K562 (cell line): ENCODE results near the gene CRAT. TPM values are rescaled to one million over a fixed set of nuclear protein-coding genes. Genes with fewer than 3 reads are reported as not detected.

Experiments
- ARID3B ChIP-seq: fragments of 250-450 bp; sonication (Bioruptor Pico); IDR thresholded peaks from 2 replicates; pipeline ENCODE4 v1.4.0; 2020; ENCODE audit warnings: borderline replicate concordance
- E2F6 ChIP-seq, 2 experiments: IDR thresholded peaks; 2 replicates each; pipeline ENCODE4 v1.6.1; 2011; ENCODE audit warnings: borderline replicate concordance in 1 of 2, control low read depth in 1 of 2, low read depth in 1 of 2, low read length in 1 of 2, mild to moderate bottlenecking in 1 of 2, mixed read lengths in 1 of 2, moderate library complexity in 1 of 2; ENCODE audit not compliant: insufficient read depth in 1 of 2, insufficient read length in 1 of 2, poor library complexity in 1 of 2, severe bottlenecking in 1 of 2; ENCODE audit errors: extremely low read depth in 1 of 2
- FOS ChIP-seq: IDR thresholded peaks from 3 replicates; pipeline ENCODE4 v1.6.1; 2011; ENCODE audit not compliant: insufficient read length; ENCODE audit errors: extremely low read depth
- KDM2B ChIP-seq: fragments of 250-450 bp; sonication (Bioruptor Pico); IDR thresholded peaks from 2 replicates; pipeline ENCODE4 v1.8.0; 2021; ENCODE audit warnings: mild to moderate bottlenecking, moderate library complexity
- LCOR ChIP-seq: sonication (generic); formaldehyde crosslinking; IDR thresholded peaks from 2 replicates; pipeline ENCODE4 v1.8.0; 2022; ENCODE audit warnings: mild to moderate bottlenecking, missing genetic modification reagents
- MEF2A ChIP-seq: IDR thresholded peaks from 2 replicates; pipeline ENCODE4 v1.6.1; 2011; ENCODE audit warnings: low read depth, mild to moderate bottlenecking, low read length, moderate library complexity; ENCODE audit not compliant: control insufficient read depth
- MEF2D ChIP-seq: conservative IDR thresholded peaks from 2 replicates; pipeline ENCODE4 v1.6.1; 2016; ENCODE audit warnings: low read depth, missing genetic modification characterization, missing compliant biosample characterization
- NFIC ChIP-seq: fragments of 450-650 bp; IDR thresholded peaks from 2 replicates; pipeline ENCODE4 v1.6.1; 2017; ENCODE audit warnings: mild to moderate bottlenecking, inconsistent platforms
- PBX2 ChIP-seq, 2 experiments: IDR thresholded peaks in 1 of 2; conservative IDR thresholded peaks in 1 of 2; 2 replicates each; pipeline ENCODE4 v1.6.1; 2016; ENCODE audit warnings: low read depth in 2 of 2, mild to moderate bottlenecking in 1 of 2, missing compliant biosample characterization in 1 of 2, missing genetic modification characterization in 1 of 2, moderate library complexity in 1 of 2
- PHTF2 ChIP-seq: fragments of 250-450 bp; sonication (Bioruptor Pico); IDR thresholded peaks from 2 replicates; pipeline ENCODE4 v1.5.0; 2021; ENCODE audit warnings: mild to moderate bottlenecking
- PML ChIP-seq: IDR thresholded peaks from 2 replicates; pipeline ENCODE4 v1.6.1; 2012; ENCODE audit warnings: low read length, inconsistent platforms
- POU5F1 ChIP-seq: fragments of 150-350 bp; IDR thresholded peaks from 2 replicates; pipeline ENCODE4 v1.6.1; 2014; ENCODE audit warnings: borderline replicate concordance, low read length, low read depth, mild to moderate bottlenecking; ENCODE audit not compliant: partially characterized antibody
- SNRNP70 ChIP-seq: fragments of 200-400 bp; formaldehyde crosslinking; optimal IDR thresholded peaks from 2 replicates; pipeline ENCODE3; 2017; ENCODE audit warnings: low read depth, low read length
- TFE3 ChIP-seq: fragments of 450-650 bp; formaldehyde crosslinking; IDR thresholded peaks from 2 replicates; pipeline ENCODE4 v1.4.0; 2020; ENCODE audit warnings: mild to moderate bottlenecking, mixed read lengths
- TOE1 ChIP-seq, 2 experiments: fragments of 450-650 bp in 1 of 2; sonication (generic) in 1 of 2; formaldehyde crosslinking in 1 of 2; IDR thresholded peaks; 2 replicates each; pipeline versions ENCODE4 v1.7.1 to v1.8.0; 2016 to 2022; ENCODE audit warnings: borderline replicate concordance in 2 of 2, mild to moderate bottlenecking in 2 of 2, antibody characterized with exemption in 1 of 2, inconsistent platforms in 1 of 2, low read depth in 1 of 2, missing genetic modification reagents in 1 of 2, moderate library complexity in 1 of 2
- ZNF282 ChIP-seq: sonication (generic); formaldehyde crosslinking; IDR thresholded peaks from 2 replicates; pipeline ENCODE4 v1.8.1; 2023; ENCODE audit warnings: missing genetic modification reagents
- ZNF436 ChIP-seq: fragments of 250-450, 450-650 bp; sonication (Bioruptor Pico); formaldehyde crosslinking; IDR thresholded peaks from 2 replicates; pipeline ENCODE4 v1.7.0; 2020; ENCODE audit warnings: mild to moderate bottlenecking
- ZNF507 ChIP-seq: conservative IDR thresholded peaks from 2 replicates; pipeline ENCODE4 v1.6.1; 2017; ENCODE audit warnings: missing genetic modification characterization, missing compliant biosample characterization
- ZNF696 ChIP-seq: fragments of 250-450 bp; sonication (Bioruptor Pico); conservative IDR thresholded peaks from 2 replicates; pipeline ENCODE4 v1.4.0; 2020; ENCODE audit warnings: mild to moderate bottlenecking, moderate library complexity
- ZNF79 ChIP-seq: fragments of 250-450 bp; sonication (Bioruptor Pico); IDR thresholded peaks from 2 replicates; pipeline ENCODE4 v1.4.0; 2020; ENCODE audit warnings: low read depth, mild to moderate bottlenecking, moderate library complexity
- polyA plus RNA-seq, 8 experiments: library from polyadenylated mRNA; depleted of rRNA in 4 of 8; stranded (reverse) in 5 of 8; unstranded in 3 of 8; fragments of >200 nt; fragmentation: Nextera tagmentation in 2 of 8; fragmentation: Illumina TruSeq in 1 of 8; extraction: Ambion mirVana in 2 of 8; extraction: Trizol in 1 of 8; gene quantifications; 2 replicates each; pipeline versions ENCODE4 v1.2.1 to v1.2.3, GENCODE V29; 2011 to 2014; ENCODE audit warnings: inconsistent platforms in 1 of 8, missing spikeins in 1 of 8
- total RNA-seq, 7 experiments: library from RNA; depleted of rRNA in 6 of 7; stranded (reverse); fragments of >200 nt in 6 of 7; fragmentation: Illumina TruSeq in 2 of 7; extraction: Trizol in 2 of 7; gene quantifications; 2 replicates each; pipeline versions ENCODE4 v1.2.1 to v1.2.3, GENCODE V29; 2011 to 2021; ENCODE audit warnings: low replicate concordance in 1 of 7

CRAT gene
- total and polyA plus RNA-seq, 9 of the 15 experiments (the other 6 are each of a cell fraction or from before 2014, with no cell fraction given), result 0.20 to 13.8 (median 5.4) TPM

- TF ChIP-seq NFIC (peak; percentile 53; the same call in 1 of the 2 replicates), KDM2B (CRISPR knock-in tag) (no peak), TOE1 (IDR thresholded peaks at IDR 0.05; ENCODE audit: borderline replicate concordance) (no peak), TOE1 (CRISPR knock-in tag; IDR thresholded peaks at IDR 0.05; ENCODE audit: borderline replicate concordance, low read depth) (no peak), MEF2A (no peak), LCOR (no peak), ZNF436 (CRISPR knock-in tag) (no peak), ARID3B (CRISPR knock-in tag) (no peak), ZNF507 (tag) (no peak), TFE3 (CRISPR knock-in tag) (no peak), PHTF2 (CRISPR knock-in tag) (no peak), ZNF79 (CRISPR knock-in tag) (no peak), PML (peak; percentile 33; the same call in 1 of the 2 replicates), MEF2D (tag) (no peak), E2F6 (IDR thresholded peaks at IDR 0.05; ENCODE audit: borderline replicate concordance in 1 of 2, extremely low read depth in 1 of 2, insufficient read depth in 1 of 2, insufficient read length in 1 of 2, low read depth in 1 of 2, low read length in 1 of 2, poor library complexity in 1 of 2, severe bottlenecking in 1 of 2) (no peak), ZNF696 (CRISPR knock-in tag) (no peak), POU5F1 (no peak), SNRNP70 (no peak), ZNF282 (CRISPR knock-in tag) (no peak), FOS (no peak), PBX2 (CRISPR knock-in tag; IDR thresholded peaks at IDR 0.05; ENCODE audit: low read depth) (no peak), PBX2 (tag; conservative IDR thresholded peaks at IDR 0.05; ENCODE audit: low read depth) (no peak)
Measured at GRCh38 chr9:129113645-129114304, 3.2 kb upstream of the CRAT start (continued).
